HepG2 (cell line): ENCODE results near the gene KATNB1. TPM values are rescaled to one million over a fixed set of nuclear protein-coding genes. Genes with fewer than 3 reads are reported as not detected.

Experiments
- AHR ChIP-seq: IDR thresholded peaks from 2 replicates; pipeline ENCODE4 v1.6.1; 2018; ENCODE audit warnings: missing genetic modification reagents, missing compliant biosample characterization
- CBFB ChIP-seq: sonication (generic); formaldehyde crosslinking; IDR thresholded peaks from 2 replicates; pipeline ENCODE4 v1.4.0; 2020; ENCODE audit warnings: missing genetic modification reagents
- CCDC6 ChIP-seq: sonication (generic); formaldehyde crosslinking; IDR thresholded peaks from 2 replicates; pipeline ENCODE4 v1.8.1; 2022; ENCODE audit warnings: mild to moderate bottlenecking, missing genetic modification reagents, moderate library complexity
- ETV6 ChIP-seq: sonication (generic); formaldehyde crosslinking; conservative IDR thresholded peaks from 2 replicates; pipeline ENCODE4 v1.4.0; 2020; ENCODE audit warnings: missing genetic modification reagents
- HES4 ChIP-seq: sonication (generic); formaldehyde crosslinking; IDR thresholded peaks from 2 replicates; pipeline ENCODE4 v1.9.0; 2021; ENCODE audit warnings: mild to moderate bottlenecking, missing genetic modification reagents, borderline replicate concordance
- MTF1 ChIP-seq: sonication (generic); formaldehyde crosslinking; IDR thresholded peaks from 2 replicates; pipeline ENCODE4 v1.5.0; 2020; ENCODE audit warnings: missing genetic modification reagents
- TOPORS ChIP-seq: sonication (generic); formaldehyde crosslinking; IDR thresholded peaks from 2 replicates; pipeline ENCODE4 v1.8.0; 2023; ENCODE audit warnings: mild to moderate bottlenecking, missing genetic modification reagents
- ZFP36L2 ChIP-seq: sonication (generic); formaldehyde crosslinking; IDR thresholded peaks from 2 replicates; pipeline ENCODE4 v1.4.0; 2020; ENCODE audit warnings: missing genetic modification reagents
- ZIK1 ChIP-seq: sonication (generic); formaldehyde crosslinking; IDR thresholded peaks from 2 replicates; pipeline ENCODE4 v1.5.0; 2020; ENCODE audit warnings: mild to moderate bottlenecking, low read depth, missing genetic modification reagents, borderline replicate concordance
- ZKSCAN5 ChIP-seq: sonication (generic); formaldehyde crosslinking; IDR thresholded peaks from 2 replicates; pipeline ENCODE4 v1.5.1; 2020; ENCODE audit warnings: mild to moderate bottlenecking, missing genetic modification reagents
- ZMYM4 ChIP-seq: sonication (generic); formaldehyde crosslinking; IDR thresholded peaks from 2 replicates; pipeline ENCODE4 v1.8.1; 2023; ENCODE audit warnings: mild to moderate bottlenecking, missing genetic modification reagents
- ZNF207 ChIP-seq: fragments of 450-650 bp; IDR thresholded peaks from 2 replicates; pipeline ENCODE4 v1.6.1; 2016; ENCODE audit warnings: antibody characterized with exemption, borderline replicate concordance
- ZNF253 ChIP-seq: sonication (generic); formaldehyde crosslinking; IDR thresholded peaks from 2 replicates; pipeline ENCODE4 v1.8.0; 2022; ENCODE audit warnings: mild to moderate bottlenecking, missing genetic modification reagents, borderline replicate concordance
- ZNF383 ChIP-seq: sonication (generic); formaldehyde crosslinking; IDR thresholded peaks from 2 replicates; pipeline ENCODE4 v1.4.0; 2020; ENCODE audit warnings: missing genetic modification reagents, mild to moderate bottlenecking, borderline replicate concordance
- polyA plus RNA-seq, 8 experiments: library from polyadenylated mRNA; depleted of rRNA in 3 of 8; stranded (reverse) in 7 of 8; unstranded in 1 of 8; fragments of >200 nt; fragmentation: Illumina TruSeq in 4 of 8; extraction: Trizol in 4 of 8; gene quantifications; 2 replicates each; pipeline versions ENCODE4 v1.2.1 to v1.2.3, GENCODE V29; 2011 to 2016; ENCODE audit warnings: low read depth in 4 of 8, missing spikeins in 1 of 8, mixed read lengths in 1 of 8; ENCODE audit not compliant: insufficient read depth in 1 of 8
- total RNA-seq, 5 experiments: library from RNA; depleted of rRNA; stranded (reverse); fragments of >200 nt; fragmentation: Illumina TruSeq; extraction: Trizol; gene quantifications; 2 replicates each; pipeline ENCODE4 v1.2.3, GENCODE V29; 2016; ENCODE audit warnings: low read depth in 1 of 5
- TF ChIP-seq, protein P1 (sequence below), 2 experiments: fragments of 450-650 bp in 1 of 2; sonication (generic) in 1 of 2; formaldehyde crosslinking in 1 of 2; IDR thresholded peaks; 2 replicates each; pipeline versions ENCODE4 v1.6.1 to v1.8.0; 2016 to 2022; ENCODE audit warnings: antibody characterized with exemption in 1 of 2, mild to moderate bottlenecking in 1 of 2, missing genetic modification reagents in 1 of 2
- TF ChIP-seq, protein P2 (sequence below): IDR thresholded peaks from 2 replicates; pipeline ENCODE4 v1.6.1; 2012; ENCODE audit warnings: inconsistent platforms
- TF ChIP-seq, protein P3 (sequence below): sonication (generic); formaldehyde crosslinking; IDR thresholded peaks from 2 replicates; pipeline ENCODE4 v1.5.0; 2020; ENCODE audit warnings: missing genetic modification reagents, mild to moderate bottlenecking, borderline replicate concordance
- TF ChIP-seq, protein P4 (sequence below): sonication (generic); formaldehyde crosslinking; IDR thresholded peaks from 2 replicates; pipeline ENCODE4 v1.5.0; 2020; ENCODE audit warnings: missing genetic modification reagents

Gene KATNB1
- total and polyA plus RNA-seq, 2 of the 13 experiments (the other 11 are each of a cell fraction or from before 2014, with no cell fraction given): 31.5 to 43.5 TPM

DNA sequence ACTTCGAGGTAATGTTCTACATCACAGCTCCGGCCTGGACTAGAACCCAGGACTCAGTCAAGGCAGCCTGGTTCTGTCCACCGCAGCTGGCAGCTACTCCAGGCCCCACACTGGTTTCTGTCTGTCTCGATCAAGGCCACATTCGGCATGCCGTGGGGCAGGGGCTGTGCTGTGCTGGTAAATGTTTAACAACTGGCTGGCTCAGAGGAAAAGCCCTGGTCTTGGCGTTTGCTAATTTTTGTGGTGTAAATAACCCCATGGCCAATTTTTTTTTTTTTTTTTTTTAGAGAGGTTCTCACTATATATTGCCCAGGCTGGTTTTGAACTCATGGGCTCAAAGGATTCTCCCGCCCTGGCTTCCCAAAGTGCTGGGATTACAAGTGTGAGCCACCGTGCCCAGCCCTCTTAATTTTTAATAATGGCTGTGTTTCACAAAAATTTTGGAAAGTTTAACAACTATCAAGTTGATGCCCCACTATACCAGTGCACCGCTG lies 41.3 kb upstream of the KATNB1 start (continued):
- TF ChIP-seq, protein P1, sequence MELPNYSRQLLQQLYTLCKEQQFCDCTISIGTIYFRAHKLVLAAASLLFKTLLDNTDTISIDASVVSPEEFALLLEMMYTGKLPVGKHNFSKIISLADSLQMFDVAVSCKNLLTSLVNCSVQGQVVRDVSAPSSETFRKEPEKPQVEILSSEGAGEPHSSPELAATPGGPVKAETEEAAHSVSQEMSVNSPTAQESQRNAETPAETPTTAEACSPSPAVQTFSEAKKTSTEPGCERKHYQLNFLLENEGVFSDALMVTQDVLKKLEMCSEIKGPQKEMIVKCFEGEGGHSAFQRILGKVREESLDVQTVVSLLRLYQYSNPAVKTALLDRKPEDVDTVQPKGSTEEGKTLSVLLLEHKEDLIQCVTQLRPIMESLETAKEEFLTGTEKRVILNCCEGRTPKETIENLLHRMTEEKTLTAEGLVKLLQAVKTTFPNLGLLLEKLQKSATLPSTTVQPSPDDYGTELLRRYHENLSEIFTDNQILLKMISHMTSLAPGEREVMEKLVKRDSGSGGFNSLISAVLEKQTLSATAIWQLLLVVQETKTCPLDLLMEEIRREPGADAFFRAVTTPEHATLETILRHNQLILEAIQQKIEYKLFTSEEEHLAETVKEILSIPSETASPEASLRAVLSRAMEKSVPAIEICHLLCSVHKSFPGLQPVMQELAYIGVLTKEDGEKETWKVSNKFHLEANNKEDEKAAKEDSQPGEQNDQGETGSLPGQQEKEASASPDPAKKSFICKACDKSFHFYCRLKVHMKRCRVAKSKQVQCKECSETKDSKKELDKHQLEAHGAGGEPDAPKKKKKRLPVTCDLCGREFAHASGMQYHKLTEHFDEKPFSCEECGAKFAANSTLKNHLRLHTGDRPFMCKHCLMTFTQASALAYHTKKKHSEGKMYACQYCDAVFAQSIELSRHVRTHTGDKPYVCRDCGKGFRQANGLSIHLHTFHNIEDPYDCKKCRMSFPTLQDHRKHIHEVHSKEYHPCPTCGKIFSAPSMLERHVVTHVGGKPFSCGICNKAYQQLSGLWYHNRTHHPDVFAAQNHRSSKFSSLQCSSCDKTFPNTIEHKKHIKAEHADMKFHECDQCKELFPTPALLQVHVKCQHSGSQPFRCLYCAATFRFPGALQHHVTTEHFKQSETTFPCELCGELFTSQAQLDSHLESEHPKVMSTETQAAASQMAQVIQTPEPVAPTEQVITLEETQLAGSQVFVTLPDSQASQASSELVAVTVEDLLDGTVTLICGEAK (IDR thresholded peaks at IDR 0.05): no peak
- TF ChIP-seq, protein P1 (CRISPR knock-in tag; IDR thresholded peaks at IDR 0.05): no peak
- TF ChIP-seq CBFB (CRISPR knock-in tag) (no peak), ZMYM4 (CRISPR knock-in tag) (no peak), AHR (CRISPR knock-in tag) (no peak), CCDC6 (CRISPR knock-in tag) (no peak), MTF1 (no peak), ZNF207 (no peak), HES4 (no peak), TOPORS (CRISPR knock-in tag) (no peak), ETV6 (CRISPR knock-in tag) (no peak), ZFP36L2 (CRISPR knock-in tag) (no peak), ZNF253 (no peak), ZIK1 (CRISPR knock-in tag) (no peak), ZNF383 (CRISPR knock-in tag) (no peak), ZKSCAN5 (CRISPR knock-in tag) (no peak)
- TF ChIP-seq, protein P2, sequence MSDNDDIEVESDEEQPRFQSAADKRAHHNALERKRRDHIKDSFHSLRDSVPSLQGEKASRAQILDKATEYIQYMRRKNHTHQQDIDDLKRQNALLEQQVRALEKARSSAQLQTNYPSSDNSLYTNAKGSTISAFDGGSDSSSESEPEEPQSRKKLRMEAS: peak; percentile 66
- TF ChIP-seq, protein P3, sequence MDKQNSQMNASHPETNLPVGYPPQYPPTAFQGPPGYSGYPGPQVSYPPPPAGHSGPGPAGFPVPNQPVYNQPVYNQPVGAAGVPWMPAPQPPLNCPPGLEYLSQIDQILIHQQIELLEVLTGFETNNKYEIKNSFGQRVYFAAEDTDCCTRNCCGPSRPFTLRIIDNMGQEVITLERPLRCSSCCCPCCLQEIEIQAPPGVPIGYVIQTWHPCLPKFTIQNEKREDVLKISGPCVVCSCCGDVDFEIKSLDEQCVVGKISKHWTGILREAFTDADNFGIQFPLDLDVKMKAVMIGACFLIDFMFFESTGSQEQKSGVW (CRISPR knock-in tag): no peak
- TF ChIP-seq, protein P4, sequence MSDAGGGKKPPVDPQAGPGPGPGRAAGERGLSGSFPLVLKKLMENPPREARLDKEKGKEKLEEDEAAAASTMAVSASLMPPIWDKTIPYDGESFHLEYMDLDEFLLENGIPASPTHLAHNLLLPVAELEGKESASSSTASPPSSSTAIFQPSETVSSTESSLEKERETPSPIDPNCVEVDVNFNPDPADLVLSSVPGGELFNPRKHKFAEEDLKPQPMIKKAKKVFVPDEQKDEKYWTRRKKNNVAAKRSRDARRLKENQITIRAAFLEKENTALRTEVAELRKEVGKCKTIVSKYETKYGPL (CRISPR knock-in tag): no peak
